OCI-LY3 (cell line): ENCODE measurements around the gene CYP2W1.
"Not testable (repeated sequence)": the region's sequence is repeated elsewhere in the genome, so short reads cannot be mapped to it uniquely, and the experiment has no call there.

Source experiments
- H2AFZ ChIP-seq: fragments of 200-600, 300-600 bp; shearing (Covaris generic); 2 replicates; pipeline ENCODE4 v1.6.0; 2014; ENCODE audit warnings: antibody characterized with exemption, low read depth, low read length
- H3K27ac ChIP-seq: fragments of 200-600, 300-600 bp; sonication (generic); 2 replicates; pipeline ENCODE4 v1.5.1; 2014; ENCODE audit warnings: mild to moderate bottlenecking, low read length, moderate library complexity, mixed read lengths
- H3K27me3 ChIP-seq: fragments of 200-600, 300-600 bp; sonication (generic); 2 replicates; pipeline ENCODE4 v1.6.1; 2014; ENCODE audit warnings: low read depth, low read length, mixed read lengths
- H3K36me3 ChIP-seq: fragments of 200-600, 300-600 bp; sonication (generic); replicated peaks from 2 replicates; pipeline ENCODE3; 2014; ENCODE audit warnings: low read depth, low read length, mixed read lengths
- H3K4me1 ChIP-seq: fragments of 300-600, 200-600 bp; sonication (generic); 2 replicates; pipeline ENCODE4 v1.6.1; 2014; ENCODE audit warnings: low read length, mixed read lengths
- H3K4me2 ChIP-seq: fragments of 200-600, 300-600 bp; sonication (generic); 2 replicates; pipeline ENCODE4 v1.6.1; 2014; ENCODE audit warnings: low read length, mixed read lengths
- H3K4me3 ChIP-seq: fragments of 300-600, 200-600 bp; sonication (generic); 2 replicates; pipeline ENCODE4 v1.5.1; 2014; ENCODE audit warnings: antibody characterized with exemption, mild to moderate bottlenecking, low read length, moderate library complexity
- H3K79me2 ChIP-seq: fragments of 300-600, 200-600 bp; shearing (Covaris generic); 2 replicates; pipeline ENCODE4 v1.6.1; 2014; ENCODE audit warnings: mild to moderate bottlenecking, low read length, mixed read lengths
- H3K9ac ChIP-seq: fragments of 300-600, 200-600 bp; shearing (Covaris generic); 2 replicates; pipeline ENCODE4 v1.6.0; 2014; ENCODE audit warnings: mild to moderate bottlenecking, low read length, moderate library complexity
- H3K9me3 ChIP-seq: fragments of 200-600, 300-600 bp; shearing (Covaris generic); 2 replicates; pipeline ENCODE4 v1.6.1; 2014; ENCODE audit warnings: low read length, mixed read lengths; ENCODE audit not compliant: insufficient read depth
- H4K20me1 ChIP-seq: fragments of 200-600, 300-600 bp; sonication (generic); 2 replicates; pipeline ENCODE4 v1.6.1; 2016; ENCODE audit warnings: low read length, mixed read lengths; ENCODE audit not compliant: insufficient read depth
- EZH2phosphoT487 ChIP-seq: fragments of 200-600 bp; shearing (Covaris generic); IDR thresholded peaks from 2 replicates; pipeline ENCODE4 v1.6.1; 2018; ENCODE audit warnings: antibody characterized with exemption, mixed run types, low read depth
- TF ChIP-seq, protein P1 (sequence below): fragments of 200-600, 300-600 bp; sonication (generic); IDR thresholded peaks from 2 replicates; pipeline ENCODE4 v1.5.1; 2014; ENCODE audit warnings: antibody characterized with exemption, low read length, low read depth

Gene CYP2W1

DNA sequence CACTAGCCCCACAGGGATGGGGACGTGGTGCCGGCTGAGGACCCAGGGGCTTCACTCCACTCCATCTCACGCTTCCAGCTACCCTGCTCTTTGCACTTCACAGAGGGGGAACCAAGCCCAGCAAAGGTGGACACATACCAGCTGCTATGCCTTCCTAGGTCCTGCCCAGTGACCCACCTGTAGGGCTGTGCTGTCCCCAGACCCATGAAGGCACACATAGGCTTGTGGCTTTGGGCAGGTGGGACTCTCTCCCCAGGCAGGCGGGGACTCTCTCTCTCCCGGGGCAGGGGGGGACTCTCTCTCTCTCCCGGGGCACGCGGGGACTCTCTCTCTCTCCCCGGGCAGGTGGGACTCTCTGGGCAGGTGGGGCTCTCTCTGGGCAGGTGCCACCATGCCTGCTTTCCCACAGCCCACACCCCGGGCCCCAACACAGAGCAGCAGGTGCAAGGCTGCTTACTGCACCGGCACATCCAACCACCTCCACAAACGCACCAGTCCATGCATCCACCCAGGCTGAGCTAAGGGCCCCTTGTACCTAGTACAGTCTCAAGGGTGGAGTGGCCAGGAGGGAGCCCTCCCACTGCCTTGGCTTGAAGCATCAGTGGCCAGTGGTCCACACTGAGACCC, 47.6 kb downstream of the CYP2W1 start:
- H3K9me3 ChIP-seq = no peaks in the 10 kb centered on the region
- no peak overlapping the region for H3K9ac ChIP-seq
- H3K4me3 ChIP-seq = no peak overlapping the region
- no peak overlapping the region for H3K27ac ChIP-seq
- H3K4me2 ChIP-seq = no peak overlapping the region
- H3K4me1 ChIP-seq = peaks cover 36% of the 10 kb centered on the region
- TF ChIP-seq, protein P1, sequence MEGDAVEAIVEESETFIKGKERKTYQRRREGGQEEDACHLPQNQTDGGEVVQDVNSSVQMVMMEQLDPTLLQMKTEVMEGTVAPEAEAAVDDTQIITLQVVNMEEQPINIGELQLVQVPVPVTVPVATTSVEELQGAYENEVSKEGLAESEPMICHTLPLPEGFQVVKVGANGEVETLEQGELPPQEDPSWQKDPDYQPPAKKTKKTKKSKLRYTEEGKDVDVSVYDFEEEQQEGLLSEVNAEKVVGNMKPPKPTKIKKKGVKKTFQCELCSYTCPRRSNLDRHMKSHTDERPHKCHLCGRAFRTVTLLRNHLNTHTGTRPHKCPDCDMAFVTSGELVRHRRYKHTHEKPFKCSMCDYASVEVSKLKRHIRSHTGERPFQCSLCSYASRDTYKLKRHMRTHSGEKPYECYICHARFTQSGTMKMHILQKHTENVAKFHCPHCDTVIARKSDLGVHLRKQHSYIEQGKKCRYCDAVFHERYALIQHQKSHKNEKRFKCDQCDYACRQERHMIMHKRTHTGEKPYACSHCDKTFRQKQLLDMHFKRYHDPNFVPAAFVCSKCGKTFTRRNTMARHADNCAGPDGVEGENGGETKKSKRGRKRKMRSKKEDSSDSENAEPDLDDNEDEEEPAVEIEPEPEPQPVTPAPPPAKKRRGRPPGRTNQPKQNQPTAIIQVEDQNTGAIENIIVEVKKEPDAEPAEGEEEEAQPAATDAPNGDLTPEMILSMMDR = no peak
- no peak for TF ChIP-seq EZH2phosphoT487
- no peaks in the 10 kb centered on the region for H4K20me1 ChIP-seq
- no peaks in the 10 kb centered on the region for H3K27me3 ChIP-seq
- peaks cover 10% of the 10 kb centered on the region for H3K36me3 ChIP-seq
- H2AFZ ChIP-seq = no peak overlapping the region
- H3K79me2 ChIP-seq = peaks cover 14% of the 10 kb centered on the region

DNA sequence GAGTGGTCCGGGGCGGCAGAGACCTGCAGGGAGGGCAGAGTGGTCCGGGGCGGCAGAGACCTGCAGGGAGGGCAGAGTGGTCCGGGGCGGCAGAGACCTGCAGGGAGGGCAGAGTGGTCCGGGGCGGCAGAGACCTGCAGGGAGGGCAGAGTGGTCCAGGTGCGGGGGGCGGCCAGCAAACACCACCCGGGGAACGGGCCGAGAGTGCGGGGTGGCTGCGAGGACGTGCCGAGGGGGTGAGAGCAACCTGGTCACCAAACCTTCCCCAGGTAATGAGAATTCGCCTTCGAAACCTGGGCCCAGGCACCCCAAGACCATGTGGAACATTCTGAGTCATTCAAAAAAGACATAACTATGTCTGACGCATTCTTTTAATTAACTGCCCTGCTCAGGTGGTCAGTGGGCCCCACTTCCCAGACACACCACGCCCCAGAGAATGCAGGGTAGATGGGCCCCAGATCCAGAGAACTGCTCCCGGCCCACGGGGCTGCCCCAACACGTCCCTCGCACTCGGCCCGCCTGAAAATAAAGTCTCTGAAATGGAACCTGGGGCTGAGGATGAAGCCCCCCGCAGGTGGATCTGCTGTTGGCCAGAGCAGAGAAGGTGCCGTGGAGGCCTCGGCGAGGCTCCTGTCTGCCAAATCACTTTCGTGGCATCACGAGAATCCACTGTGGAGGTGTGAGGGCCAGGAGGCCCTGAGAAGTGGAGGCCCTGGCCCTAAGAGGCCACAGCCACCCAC, 48.9 kb downstream of the CYP2W1 start:
- peaks cover 4% of the 10 kb centered on the region for H3K36me3 ChIP-seq
- no peak overlapping the region for H3K4me2 ChIP-seq
- H3K79me2 ChIP-seq = peaks cover 10% of the 10 kb centered on the region
- H2AFZ ChIP-seq = no peak overlapping the region
- H4K20me1 ChIP-seq = no peaks in the 10 kb centered on the region
- no peaks in the 10 kb centered on the region for H3K27me3 ChIP-seq
- no peaks in the 10 kb centered on the region for H3K9me3 ChIP-seq
- no peak overlapping the region for H3K4me3 ChIP-seq
- H3K4me1 ChIP-seq = peaks cover 27% of the 10 kb centered on the region
- no peak overlapping the region for H3K27ac ChIP-seq
- TF ChIP-seq, protein P1 = no peak
- no peak for TF ChIP-seq EZH2phosphoT487
- no peak overlapping the region for H3K9ac ChIP-seq

DNA sequence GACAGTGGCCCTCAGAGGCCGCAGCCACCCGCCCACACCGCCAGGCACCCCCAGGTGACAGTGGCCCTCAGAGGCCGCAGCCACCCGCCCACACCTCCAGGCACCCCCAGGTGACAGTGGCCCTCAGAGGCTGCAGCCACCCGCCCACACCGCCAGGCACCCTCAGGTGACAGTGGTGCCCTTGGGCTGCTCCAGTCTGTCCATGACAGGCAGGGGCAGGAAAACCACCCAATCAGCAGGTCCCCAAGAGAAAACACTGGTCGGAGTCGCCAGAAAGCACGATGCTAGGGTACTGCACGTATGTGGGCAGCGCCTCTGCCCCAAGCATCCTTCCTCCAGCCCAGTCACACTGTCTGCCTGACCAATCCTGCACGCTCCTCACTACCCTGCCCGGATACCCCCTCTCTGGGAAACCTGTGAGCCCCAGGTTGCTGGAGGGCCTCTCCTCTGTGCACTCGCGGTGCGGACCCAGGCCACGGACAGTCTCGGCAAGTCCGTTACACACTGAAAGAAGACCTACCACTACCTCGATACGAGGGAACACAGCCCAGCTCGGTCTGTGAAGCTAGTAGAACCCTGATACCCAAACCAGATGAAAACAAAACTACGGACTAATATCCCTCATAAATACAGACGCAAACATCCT, 49.7 kb downstream of the CYP2W1 start:
- no peak overlapping the region for H2AFZ ChIP-seq
- H3K27ac ChIP-seq = no peak overlapping the region
- H3K36me3 ChIP-seq = peaks cover 4% of the 10 kb centered on the region
- H3K79me2 ChIP-seq = peaks cover 2% of the 10 kb centered on the region; the same call in 1 of the 2 replicates
- H3K4me1 ChIP-seq = peaks cover 21% of the 10 kb centered on the region
- no peak overlapping the region for H3K9ac ChIP-seq
- H3K4me2 ChIP-seq = no peak overlapping the region
- H4K20me1 ChIP-seq = no peaks in the 10 kb centered on the region
- no peak overlapping the region for H3K4me3 ChIP-seq
- TF ChIP-seq, protein P1 = no peak
- no peak for TF ChIP-seq EZH2phosphoT487
- H3K9me3 ChIP-seq = no peaks in the 10 kb centered on the region
- H3K27me3 ChIP-seq = no peaks in the 10 kb centered on the region

DNA sequence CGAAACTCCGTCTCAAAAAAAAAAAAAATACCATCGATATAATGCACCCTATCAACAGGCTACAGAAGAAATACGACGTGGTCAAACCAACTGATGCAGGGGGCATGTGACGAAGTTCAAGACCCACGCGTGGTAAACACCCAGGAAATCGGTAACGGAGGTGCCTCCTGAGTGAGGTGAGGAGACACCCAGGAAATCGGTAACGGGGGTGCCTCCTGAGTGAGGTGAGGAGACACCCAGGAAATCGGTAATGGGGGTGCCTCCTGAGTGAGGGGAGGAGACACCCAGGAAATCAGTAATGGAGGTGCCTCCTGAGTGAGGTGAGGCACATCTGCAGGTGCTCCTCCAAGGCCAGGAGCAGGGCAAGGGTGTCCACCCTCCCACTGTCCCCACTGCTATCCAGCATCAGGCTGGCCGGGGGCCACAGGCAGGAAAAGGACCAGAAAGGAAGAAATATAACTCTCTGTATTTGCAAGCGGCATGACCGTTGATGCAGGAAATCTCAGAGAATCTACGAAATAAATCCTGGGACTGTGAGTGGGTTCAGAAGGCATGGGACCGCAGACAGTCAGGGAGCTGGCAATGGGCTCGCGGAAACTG, 50.7 kb downstream of the CYP2W1 start:
- H3K27me3 ChIP-seq = no peaks in the 10 kb centered on the region
- H3K4me3 ChIP-seq = no peak overlapping the region
- H3K4me1 ChIP-seq = peaks cover 21% of the 10 kb centered on the region
- TF ChIP-seq EZH2phosphoT487 = no peak
- TF ChIP-seq, protein P1 = no peak
- no peak overlapping the region for H3K9ac ChIP-seq
- no peaks in the 10 kb centered on the region for H4K20me1 ChIP-seq
- no peak overlapping the region for H2AFZ ChIP-seq
- no peak overlapping the region for H3K27ac ChIP-seq
- H3K36me3 ChIP-seq = peaks cover 4% of the 10 kb centered on the region
- no peak overlapping the region for H3K4me2 ChIP-seq
- H3K9me3 ChIP-seq = no peaks in the 10 kb centered on the region
- no peaks in the 10 kb centered on the region for H3K79me2 ChIP-seq

DNA sequence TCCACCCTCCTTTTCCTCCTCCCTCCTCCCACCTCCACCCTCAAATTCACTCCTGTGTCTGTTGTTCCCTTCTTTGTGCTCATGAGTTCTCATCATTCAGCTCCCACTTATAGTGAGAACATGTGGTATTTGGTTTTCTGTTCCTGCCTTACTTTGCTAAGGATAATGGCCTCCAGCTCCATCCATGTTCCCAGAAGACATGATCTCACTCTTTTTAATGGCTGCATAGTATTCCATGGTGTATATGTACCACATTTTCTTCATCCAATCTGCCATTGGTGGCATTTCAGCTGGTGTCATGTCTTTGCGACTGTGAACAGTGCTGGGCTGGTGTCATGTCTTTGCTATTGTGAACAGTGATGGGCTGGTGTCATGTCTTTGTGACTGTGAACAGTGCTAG, 51.8 kb downstream of the CYP2W1 start:
- not testable (repeated sequence) for H4K20me1 ChIP-seq, H3K9me3 ChIP-seq, H3K9ac ChIP-seq

More for the DNA sequence above, 51.8 kb downstream of the CYP2W1 start:
- not testable (repeated sequence) for H3K36me3 ChIP-seq, H3K4me3 ChIP-seq, H3K4me1 ChIP-seq, H3K27ac ChIP-seq, H2AFZ ChIP-seq, H3K4me2 ChIP-seq, H3K79me2 ChIP-seq, H3K27me3 ChIP-seq
